ENCODE data around the gene GPATCH4. TPM values are rescaled to one million over a fixed set of nuclear protein-coding genes. Genes with fewer than 3 reads are reported as not detected.

Gene GPATCH4
- total RNA-seq, 3 donors from 2014 or later: 17.4 to 25.9 (median 21.5) TPM

DNA sequence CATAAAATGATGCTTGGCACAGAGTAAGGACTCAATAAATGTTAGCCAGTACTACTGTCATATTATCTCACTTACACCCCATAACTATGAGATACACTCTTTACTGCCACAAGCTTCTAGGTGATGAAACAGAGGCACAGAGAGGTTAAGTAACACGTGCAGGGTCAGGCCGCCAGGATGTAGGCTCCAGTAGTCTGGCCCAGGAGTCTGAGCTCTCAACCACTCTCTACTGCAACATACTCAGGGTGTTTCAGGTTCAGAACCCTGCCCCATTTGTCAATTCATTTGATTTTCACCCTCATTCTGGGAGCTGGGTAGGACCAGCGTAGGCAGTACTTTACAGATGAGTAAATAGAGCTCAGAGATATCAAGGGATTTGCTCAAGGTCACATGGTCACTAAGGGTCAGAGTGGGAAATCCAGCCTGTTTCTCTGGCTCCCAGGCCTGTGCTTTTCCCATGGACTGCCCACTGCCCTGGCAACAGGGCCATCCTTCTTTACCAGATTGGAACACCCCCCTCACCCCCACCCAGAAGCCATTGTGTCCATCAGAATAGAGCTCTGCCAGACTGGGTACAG, 50.1 kb downstream of the GPATCH4 start:
- TF ChIP-seq, protein P1, sequence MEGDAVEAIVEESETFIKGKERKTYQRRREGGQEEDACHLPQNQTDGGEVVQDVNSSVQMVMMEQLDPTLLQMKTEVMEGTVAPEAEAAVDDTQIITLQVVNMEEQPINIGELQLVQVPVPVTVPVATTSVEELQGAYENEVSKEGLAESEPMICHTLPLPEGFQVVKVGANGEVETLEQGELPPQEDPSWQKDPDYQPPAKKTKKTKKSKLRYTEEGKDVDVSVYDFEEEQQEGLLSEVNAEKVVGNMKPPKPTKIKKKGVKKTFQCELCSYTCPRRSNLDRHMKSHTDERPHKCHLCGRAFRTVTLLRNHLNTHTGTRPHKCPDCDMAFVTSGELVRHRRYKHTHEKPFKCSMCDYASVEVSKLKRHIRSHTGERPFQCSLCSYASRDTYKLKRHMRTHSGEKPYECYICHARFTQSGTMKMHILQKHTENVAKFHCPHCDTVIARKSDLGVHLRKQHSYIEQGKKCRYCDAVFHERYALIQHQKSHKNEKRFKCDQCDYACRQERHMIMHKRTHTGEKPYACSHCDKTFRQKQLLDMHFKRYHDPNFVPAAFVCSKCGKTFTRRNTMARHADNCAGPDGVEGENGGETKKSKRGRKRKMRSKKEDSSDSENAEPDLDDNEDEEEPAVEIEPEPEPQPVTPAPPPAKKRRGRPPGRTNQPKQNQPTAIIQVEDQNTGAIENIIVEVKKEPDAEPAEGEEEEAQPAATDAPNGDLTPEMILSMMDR (IDR thresholded peaks at IDR 0.05): no peak
- intact Hi-C loops (cut with DNase I, micrococcal nuclease): no loop called here
- DNase-seq (no peak), ATAC-seq (no peak)
- Histone ChIP-seq H3K9me3 (no peaks in the 10 kb centered on the region), H3K36me3 (ENCODE audit: low read depth) (no peaks in the 10 kb centered on the region), H3K4me1 (ENCODE audit: low read depth) (no peaks in the 10 kb centered on the region), H3K4me3 (no peak overlapping the region)

DNA sequence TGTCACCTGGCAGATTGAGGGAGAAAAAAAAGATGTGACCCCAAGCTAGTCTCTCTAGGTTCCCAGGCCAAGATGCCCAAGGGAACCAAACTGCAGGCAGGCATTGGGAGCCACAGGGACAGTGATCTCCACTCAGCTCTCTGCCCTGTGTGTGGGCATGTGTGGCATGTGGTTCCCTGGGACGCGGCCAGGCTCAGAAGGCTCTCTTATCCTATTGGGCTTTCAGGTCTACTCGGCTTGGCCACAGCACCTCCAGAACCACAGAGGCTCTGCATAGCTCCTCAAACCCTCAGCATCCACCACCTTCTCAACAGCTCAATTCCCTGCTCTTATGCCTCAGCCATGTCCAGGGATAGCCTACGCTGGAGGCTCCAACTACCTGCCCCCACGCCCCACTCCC, 50.9 kb downstream of the GPATCH4 start:
- H3K36me3 ChIP-seq (ENCODE audit: low read depth): no peaks in the 10 kb centered on the region
- ATAC-seq (no peak), DNase-seq (no peak)
- H3K9me3 ChIP-seq: no peaks in the 10 kb centered on the region
- no peaks in the 10 kb centered on the region for H3K4me1 ChIP-seq (ENCODE audit: low read depth)
- intact Hi-C loops (cut with DNase I, micrococcal nuclease): no loop called here
- H3K4me3 ChIP-seq: no peak overlapping the region
- TF ChIP-seq, protein P1 (IDR thresholded peaks at IDR 0.05): no peak

GRCh38 chr1:156549831-156550230, 51.4 kb downstream of the GPATCH4 start:
- H3K36me3 ChIP-seq (ENCODE audit: low read depth): no peaks in the 10 kb centered on the region
- H3K4me1 ChIP-seq (ENCODE audit: low read depth): no peaks in the 10 kb centered on the region
- TF ChIP-seq, protein P1 (IDR thresholded peaks at IDR 0.05): no peak
- ATAC-seq (no peak), DNase-seq (no peak)
- H3K9me3 ChIP-seq: no peaks in the 10 kb centered on the region
- no peak overlapping the region for H3K4me3 ChIP-seq
- intact Hi-C loops (cut with DNase I, micrococcal nuclease): no loop called here

GRCh38 chr1:156549390-156549789, 51.9 kb downstream of the GPATCH4 start:
- H3K4me1 ChIP-seq (ENCODE audit: low read depth): no peaks in the 10 kb centered on the region
- H3K4me3 ChIP-seq: no peak overlapping the region
- DNase-seq (no peak), ATAC-seq (no peak)
- no peaks in the 10 kb centered on the region for H3K36me3 ChIP-seq (ENCODE audit: low read depth)
- H3K9me3 ChIP-seq: no peaks in the 10 kb centered on the region
- TF ChIP-seq, protein P1 (IDR thresholded peaks at IDR 0.05): no peak
- intact Hi-C loops (cut with DNase I, micrococcal nuclease): no loop called here

DNA sequence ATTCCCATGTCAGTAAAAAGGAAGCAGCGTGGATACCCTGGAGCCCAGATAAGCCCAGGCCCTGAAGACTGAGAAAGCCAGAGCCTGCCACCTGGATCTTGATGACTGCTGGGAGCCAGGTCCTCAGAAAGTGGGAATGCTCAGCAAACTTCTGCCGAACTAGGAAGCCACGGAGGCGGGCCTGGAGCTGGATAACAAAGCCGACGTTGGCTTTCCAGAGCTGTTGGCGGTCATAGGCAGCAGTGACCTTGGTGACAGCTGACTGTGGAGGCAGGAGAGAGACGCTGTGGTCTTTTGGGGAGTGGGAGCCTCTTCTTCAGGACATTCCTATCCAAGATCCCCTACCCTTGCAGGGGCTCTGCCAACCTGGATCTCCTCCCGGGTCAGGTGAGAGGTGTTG, 53.3 kb downstream of the GPATCH4 start:
- Histone ChIP-seq H3K9me3 (no peaks in the 10 kb centered on the region), H3K4me3 (no peak overlapping the region), H3K4me1 (ENCODE audit: low read depth) (no peaks in the 10 kb centered on the region), H3K36me3 (ENCODE audit: low read depth) (no peaks in the 10 kb centered on the region)
- DNase-seq (no peak), ATAC-seq (no peak)
- TF ChIP-seq, protein P1 (IDR thresholded peaks at IDR 0.05): no peak
- intact Hi-C loops (cut with DNase I, micrococcal nuclease): no loop called here

- ATAC-seq: no peak
- Histone ChIP-seq H3K9me3 (no peaks in the 10 kb centered on the region), H3K4me1 (ENCODE audit: low read depth) (no peaks in the 10 kb centered on the region), H3K4me3 (no peak overlapping the region), H3K36me3 (ENCODE audit: low read depth) (no peaks in the 10 kb centered on the region)
- TF ChIP-seq, protein P1 (IDR thresholded peaks at IDR 0.05): no peak
- intact Hi-C loops (cut with DNase I, micrococcal nuclease): no loop called here
- no peak for DNase-seq
Measured at GRCh38 chr1:156547434-156547833, 53.8 kb downstream of the GPATCH4 start.
